Neutrophil (primary cell): ENCODE measurements around the gene CLIP1.

Experiments used
- H3K27ac ChIP-seq: fragments of 200-600 bp; sonication (generic); 2 replicates; pipeline ENCODE4 v1.5.1; 2016; ENCODE audit warnings: mild to moderate bottlenecking, moderate library complexity
- H3K27me3 ChIP-seq: fragments of 200-600 bp; sonication (generic); 2 replicates; pipeline ENCODE4 v1.6.0; 2016; ENCODE audit warnings: mild to moderate bottlenecking
- H3K36me3 ChIP-seq: fragments of 200-600 bp; sonication (generic); 2 replicates; pipeline ENCODE4 v1.5.1; 2017
- H3K4me1 ChIP-seq, 2 experiments: fragments of 200-600 bp in 1 of 2; sonication (generic) in 1 of 2; 1 replicate in 1 of 2; 2 replicates in 1 of 2; pipeline versions ENCODE4 v1.5.1 to v1.6.1; 2013 to 2016; ENCODE audit warnings: low read depth in 1 of 2, low read length in 1 of 2, mild to moderate bottlenecking in 1 of 2, moderate library complexity in 1 of 2; ENCODE audit not compliant: control insufficient read depth in 1 of 2, insufficient read depth in 1 of 2
- H3K4me3 ChIP-seq, 2 experiments: fragments of 200-600 bp in 1 of 2; sonication (generic) in 1 of 2; 1 replicate in 1 of 2; 2 replicates in 1 of 2; pipeline ENCODE4 v1.5.1; 2013 to 2016; ENCODE audit warnings: low read depth in 1 of 2, low read length in 1 of 2, mild to moderate bottlenecking in 1 of 2, moderate library complexity in 1 of 2
- H3K9me3 ChIP-seq: fragments of 200-600 bp; sonication (generic); 2 replicates; pipeline ENCODE4 v1.5.1; 2016
- TF ChIP-seq, protein P1 (sequence below): fragments of 200-600 bp; sonication (generic); IDR thresholded peaks from 2 replicates; pipeline ENCODE4 v1.5.1; 2016; ENCODE audit warnings: antibody characterized with exemption

CLIP1 gene

DNA sequence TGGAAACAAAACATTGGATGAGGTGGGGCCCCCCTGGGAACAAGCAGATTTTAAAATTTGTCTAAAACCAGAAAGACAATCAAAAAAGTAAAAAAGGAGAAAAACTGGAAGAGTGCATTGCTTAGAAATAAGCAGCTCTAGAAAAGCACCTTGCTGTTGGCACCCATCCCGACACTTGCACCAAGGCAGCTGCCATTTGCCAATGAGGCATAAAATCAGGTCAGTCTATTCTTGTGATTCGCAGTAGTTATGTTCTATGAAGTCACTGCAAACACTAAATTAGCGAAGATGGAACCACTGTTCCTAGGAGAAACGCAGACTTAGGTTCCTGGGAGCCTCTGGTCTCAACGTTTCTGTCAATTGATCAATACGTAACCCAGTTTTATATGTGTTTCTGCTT is 172.4 kb downstream of the CLIP1 start:
- Histone ChIP-seq H3K27ac (no peak overlapping the region), H3K36me3 (peaks cover 57% of the 10 kb centered on the region), H3K9me3 (no peaks in the 10 kb centered on the region), H3K27me3 (no peaks in the 10 kb centered on the region), H3K4me1 (no peaks in the 10 kb centered on the region), H3K4me3 (no peak overlapping the region)
- TF ChIP-seq, protein P1, sequence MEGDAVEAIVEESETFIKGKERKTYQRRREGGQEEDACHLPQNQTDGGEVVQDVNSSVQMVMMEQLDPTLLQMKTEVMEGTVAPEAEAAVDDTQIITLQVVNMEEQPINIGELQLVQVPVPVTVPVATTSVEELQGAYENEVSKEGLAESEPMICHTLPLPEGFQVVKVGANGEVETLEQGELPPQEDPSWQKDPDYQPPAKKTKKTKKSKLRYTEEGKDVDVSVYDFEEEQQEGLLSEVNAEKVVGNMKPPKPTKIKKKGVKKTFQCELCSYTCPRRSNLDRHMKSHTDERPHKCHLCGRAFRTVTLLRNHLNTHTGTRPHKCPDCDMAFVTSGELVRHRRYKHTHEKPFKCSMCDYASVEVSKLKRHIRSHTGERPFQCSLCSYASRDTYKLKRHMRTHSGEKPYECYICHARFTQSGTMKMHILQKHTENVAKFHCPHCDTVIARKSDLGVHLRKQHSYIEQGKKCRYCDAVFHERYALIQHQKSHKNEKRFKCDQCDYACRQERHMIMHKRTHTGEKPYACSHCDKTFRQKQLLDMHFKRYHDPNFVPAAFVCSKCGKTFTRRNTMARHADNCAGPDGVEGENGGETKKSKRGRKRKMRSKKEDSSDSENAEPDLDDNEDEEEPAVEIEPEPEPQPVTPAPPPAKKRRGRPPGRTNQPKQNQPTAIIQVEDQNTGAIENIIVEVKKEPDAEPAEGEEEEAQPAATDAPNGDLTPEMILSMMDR: no peak

DNA sequence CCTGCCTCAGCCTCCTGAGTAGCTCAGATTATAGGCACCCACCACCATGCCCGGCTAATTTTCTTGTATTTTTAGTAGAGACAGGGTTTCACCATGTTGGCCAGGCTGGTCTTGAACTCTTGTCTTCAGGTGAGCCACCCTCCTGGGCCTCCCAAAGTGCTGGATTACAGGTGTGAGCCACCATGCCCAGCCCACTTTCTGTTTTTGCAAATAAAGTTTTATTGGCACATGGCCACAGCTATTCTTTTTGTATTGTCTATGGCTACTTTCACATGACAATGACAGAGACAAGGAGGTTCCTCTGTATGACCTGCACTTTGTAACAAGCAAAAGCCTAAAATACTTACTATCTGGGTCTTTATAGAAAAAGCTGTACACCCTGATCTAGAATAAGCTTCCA is 176.9 kb downstream of the CLIP1 start:
- TF ChIP-seq, protein P1: no peak
- Histone ChIP-seq H3K4me3 (no peak overlapping the region), H3K27ac (no peak overlapping the region)

DNA sequence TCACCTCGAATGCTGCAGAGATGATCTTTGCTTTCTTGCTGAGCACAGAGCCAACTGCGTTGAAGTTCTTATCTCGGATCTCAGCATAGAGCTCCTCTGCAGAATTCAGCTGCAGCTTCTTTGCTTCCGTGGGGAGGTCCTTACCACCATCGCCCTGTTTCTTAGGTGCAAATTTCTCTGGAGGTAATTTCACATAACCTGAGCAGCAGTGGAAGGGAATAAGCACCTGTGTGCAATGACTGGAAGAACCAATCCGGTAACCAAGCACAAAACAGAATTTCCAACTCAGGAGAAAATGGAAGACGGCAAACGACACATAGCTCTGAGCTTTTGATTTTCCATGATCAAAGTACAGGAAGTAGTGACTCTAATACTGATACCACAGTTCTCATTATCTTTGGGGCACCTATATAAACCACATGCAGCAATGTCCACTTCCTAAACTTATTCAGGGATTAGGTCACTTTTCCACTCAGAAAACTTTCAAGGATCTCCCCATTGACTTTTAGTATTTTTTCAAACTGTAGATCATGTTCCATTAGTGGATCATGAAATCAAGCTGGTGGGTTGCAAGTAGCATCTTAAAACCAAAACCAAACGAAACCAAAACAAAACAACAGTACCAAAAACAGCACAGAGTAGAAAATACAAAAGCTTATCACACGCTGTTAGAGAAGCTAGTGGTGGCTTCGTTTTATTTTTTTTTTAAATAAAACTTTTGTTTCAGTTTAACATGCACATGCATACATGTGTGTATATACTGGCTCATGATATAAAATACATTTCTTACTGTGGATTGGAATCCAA is 177.7 kb downstream of the CLIP1 start:
- Histone ChIP-seq H3K36me3 (peaks cover 70% of the 10 kb centered on the region), H3K27ac (no peak overlapping the region), H3K4me1 (no peaks in the 10 kb centered on the region), H3K27me3 (no peaks in the 10 kb centered on the region), H3K9me3 (no peaks in the 10 kb centered on the region), H3K4me3 (no peak overlapping the region)
- TF ChIP-seq, protein P1: no peak

More for the DNA sequence above, 176.9 kb downstream of the CLIP1 start:
- H3K9me3 ChIP-seq: no peaks in the 10 kb centered on the region
- H3K27me3 ChIP-seq: no peaks in the 10 kb centered on the region
- H3K36me3 ChIP-seq: peaks cover 72% of the 10 kb centered on the region
- H3K4me1 ChIP-seq: no peaks in the 10 kb centered on the region

DNA sequence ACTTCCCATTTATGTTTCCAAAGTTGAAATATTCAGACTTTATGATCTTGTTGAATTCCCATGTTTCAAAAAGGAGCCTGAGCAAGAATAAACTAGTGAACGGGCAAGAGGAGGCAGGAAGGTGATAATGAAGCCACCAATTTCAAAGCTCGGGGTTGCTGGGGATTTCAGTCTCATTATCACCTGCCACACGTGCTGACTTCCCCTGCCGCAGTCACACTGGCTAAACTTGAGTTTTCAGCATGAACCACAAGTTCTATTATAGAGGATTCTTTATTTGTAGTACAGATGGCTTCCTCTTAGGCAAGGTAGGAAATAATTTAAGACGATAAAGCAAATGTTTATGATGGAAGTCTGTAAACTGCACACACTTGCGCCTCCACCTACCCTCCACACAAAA is 178.5 kb downstream of the CLIP1 start:
- no peak overlapping the region for H3K4me3 ChIP-seq
- H3K36me3 ChIP-seq: peaks cover 66% of the 10 kb centered on the region
- no peaks in the 10 kb centered on the region for H3K27me3 ChIP-seq
- TF ChIP-seq, protein P1: no peak
- H3K9me3 ChIP-seq: no peaks in the 10 kb centered on the region
- no peak overlapping the region for H3K27ac ChIP-seq
- no peaks in the 10 kb centered on the region for H3K4me1 ChIP-seq

DNA sequence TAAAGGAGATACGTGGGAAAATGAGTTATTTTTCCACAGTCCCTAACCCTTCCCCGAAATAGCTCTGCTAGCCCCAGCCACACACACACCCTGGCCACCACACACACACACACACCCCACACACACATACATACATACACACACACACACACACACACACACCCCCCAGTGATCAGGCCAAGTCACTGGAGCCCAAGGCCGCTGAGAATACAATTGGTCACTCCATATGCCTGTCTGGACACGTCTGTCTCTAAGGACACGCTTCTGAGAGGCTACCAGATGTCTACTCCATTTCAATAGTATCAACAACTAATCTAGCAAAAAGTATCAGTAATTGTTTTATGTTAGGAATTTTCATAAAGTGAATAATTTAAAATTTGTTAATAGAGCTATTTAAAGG is 183.6 kb downstream of the CLIP1 start:
- H3K4me1 ChIP-seq: peaks cover 19 to 24% of the 10 kb centered on the region in 2 experiments
- peaks cover 65% of the 10 kb centered on the region for H3K36me3 ChIP-seq
- TF ChIP-seq, protein P1: no peak
- H3K27ac ChIP-seq: no peak overlapping the region
- no peaks in the 10 kb centered on the region for H3K9me3 ChIP-seq
- no peaks in the 10 kb centered on the region for H3K27me3 ChIP-seq
- H3K4me3 ChIP-seq: no peak overlapping the region
